ENCODE results near the gene FBN2.

FBN2 gene

DNA sequence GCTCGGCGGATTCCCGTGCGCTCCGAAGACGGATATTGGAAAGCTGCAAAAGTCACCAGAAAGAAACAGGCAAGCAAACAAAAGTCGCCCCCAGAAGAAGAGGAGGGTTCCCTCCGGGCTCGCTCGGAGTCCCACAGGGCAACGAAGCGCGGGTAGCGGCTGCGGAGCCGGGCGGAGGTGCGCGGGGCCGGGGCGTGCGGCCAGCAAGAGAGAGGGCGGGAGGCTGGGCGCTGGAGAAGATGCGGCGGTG, at the start of gene FBN2:
Gene FBN2 (minus strand): TSS at position 246 of the 250 bp plus-strand sequence. CDS start 642 bp downstream, outside the sequence.
- DNase-seq: no peak

DNA sequence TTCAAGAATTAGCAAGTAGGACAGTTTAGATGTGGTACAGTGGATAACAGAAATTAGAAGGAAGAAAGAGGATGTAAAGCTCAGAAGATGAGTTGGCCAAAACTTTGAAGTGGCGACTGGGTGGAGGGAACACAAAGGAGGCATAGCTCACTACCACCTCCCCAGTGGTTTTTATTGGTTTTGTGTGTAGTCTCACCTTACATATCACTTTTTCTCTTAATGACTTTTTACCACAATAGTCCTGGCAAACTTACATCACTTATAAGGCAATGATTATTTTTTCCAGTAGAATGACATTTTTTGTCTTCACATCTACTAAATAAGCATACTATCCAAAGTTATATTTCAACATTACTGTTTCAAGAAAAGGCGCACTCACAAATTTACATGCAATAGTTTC, 49.2 kb upstream of the FBN2 start:
- DNase-seq: no peak

DNA sequence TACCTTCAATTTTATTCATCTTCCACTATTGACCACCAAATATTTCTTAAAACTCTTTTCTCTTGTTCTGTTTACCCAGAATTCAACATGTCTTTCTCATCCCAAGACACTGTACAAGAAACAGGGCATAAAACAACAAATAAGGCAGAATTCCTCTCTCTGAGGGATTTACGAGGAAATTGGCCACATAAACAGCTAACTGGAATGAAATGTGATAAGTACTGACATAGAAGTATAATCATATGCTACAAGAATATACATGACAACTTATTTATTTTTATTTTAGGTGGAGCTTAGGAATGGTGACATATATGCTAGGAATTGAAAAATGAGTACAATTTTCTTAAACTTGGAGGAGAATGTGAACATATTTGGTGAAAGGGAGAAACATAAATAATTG, 48.8 kb upstream of the FBN2 start:
- no peak for DNase-seq

DNA sequence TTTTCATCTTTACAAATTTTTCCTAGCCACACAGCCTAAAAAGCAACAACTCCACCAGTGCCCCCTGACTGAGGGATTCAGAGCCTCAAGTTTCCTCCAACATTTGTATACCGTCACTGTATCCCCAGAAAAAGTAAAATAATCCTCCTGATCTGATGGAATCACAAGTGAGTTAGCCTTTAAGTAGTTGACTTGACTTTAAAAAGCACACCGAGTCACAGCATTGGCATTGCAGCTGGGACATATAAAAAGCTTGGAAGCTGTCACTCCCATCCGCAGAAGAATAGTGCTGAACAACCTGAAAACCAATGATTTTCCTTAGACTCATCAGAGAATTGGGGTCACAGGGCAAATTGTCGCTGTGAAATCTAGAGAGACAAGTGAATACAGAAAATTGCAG, 41.6 kb upstream of the FBN2 start:
- no peak for DNase-seq

DNA sequence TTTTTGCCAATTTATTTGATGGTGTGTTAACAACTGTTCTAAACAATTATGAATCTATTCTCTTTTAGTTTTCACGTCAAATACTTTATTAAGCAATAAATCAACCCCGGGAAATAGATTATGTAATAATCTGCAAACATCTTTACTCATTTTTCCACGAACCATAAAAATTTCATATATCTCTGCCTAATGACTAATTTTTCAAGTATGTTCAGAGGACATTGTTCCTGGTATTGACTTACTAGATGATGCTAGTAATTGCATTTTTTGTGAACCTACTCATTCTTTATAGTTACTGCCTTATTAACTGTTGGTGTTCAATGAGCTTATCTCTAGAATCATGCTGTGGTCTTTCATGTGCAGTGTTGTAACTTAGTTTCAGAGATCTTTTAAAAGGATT, 41.0 kb upstream of the FBN2 start:
- DNase-seq: no peak

DNA sequence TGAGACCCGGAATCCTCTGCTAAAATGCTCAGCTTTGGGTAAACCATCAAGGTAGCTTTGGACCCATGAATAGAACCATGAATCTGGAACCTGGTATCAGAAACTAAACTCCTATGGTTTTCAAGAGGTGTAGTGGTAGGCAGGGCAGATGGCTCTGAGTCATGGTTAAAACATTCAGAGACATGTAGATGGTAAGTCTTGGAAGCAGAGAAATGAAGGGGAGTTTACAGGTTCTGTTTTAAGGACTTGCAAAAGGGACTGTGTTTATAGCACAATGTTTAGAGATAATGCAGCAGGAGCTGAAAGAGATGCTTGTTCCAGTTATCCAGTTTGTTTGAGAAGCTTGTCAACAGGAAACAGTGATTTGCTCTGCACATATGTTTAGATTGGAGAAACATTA, 36.0 kb upstream of the FBN2 start:
- DNase-seq: no peak

DNA sequence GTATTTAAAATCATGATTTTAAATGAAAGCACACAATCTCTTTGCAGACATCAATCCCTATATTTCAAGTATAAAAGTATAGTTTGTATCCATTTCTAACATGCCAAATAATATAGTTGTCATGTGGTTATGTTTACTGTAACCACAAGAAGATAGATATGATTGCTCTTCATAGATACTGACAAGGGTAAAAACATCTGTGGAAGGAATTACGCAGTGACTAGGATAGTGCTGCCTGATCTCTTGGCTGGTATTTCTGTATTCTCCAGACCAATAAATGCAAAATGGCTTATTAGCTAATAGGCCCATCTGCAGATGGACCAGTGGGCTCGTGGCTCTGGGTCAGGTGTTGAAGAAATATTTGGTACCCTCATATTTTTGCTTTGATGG, 34.9 kb upstream of the FBN2 start:
- DNase-seq: no peak

DNA sequence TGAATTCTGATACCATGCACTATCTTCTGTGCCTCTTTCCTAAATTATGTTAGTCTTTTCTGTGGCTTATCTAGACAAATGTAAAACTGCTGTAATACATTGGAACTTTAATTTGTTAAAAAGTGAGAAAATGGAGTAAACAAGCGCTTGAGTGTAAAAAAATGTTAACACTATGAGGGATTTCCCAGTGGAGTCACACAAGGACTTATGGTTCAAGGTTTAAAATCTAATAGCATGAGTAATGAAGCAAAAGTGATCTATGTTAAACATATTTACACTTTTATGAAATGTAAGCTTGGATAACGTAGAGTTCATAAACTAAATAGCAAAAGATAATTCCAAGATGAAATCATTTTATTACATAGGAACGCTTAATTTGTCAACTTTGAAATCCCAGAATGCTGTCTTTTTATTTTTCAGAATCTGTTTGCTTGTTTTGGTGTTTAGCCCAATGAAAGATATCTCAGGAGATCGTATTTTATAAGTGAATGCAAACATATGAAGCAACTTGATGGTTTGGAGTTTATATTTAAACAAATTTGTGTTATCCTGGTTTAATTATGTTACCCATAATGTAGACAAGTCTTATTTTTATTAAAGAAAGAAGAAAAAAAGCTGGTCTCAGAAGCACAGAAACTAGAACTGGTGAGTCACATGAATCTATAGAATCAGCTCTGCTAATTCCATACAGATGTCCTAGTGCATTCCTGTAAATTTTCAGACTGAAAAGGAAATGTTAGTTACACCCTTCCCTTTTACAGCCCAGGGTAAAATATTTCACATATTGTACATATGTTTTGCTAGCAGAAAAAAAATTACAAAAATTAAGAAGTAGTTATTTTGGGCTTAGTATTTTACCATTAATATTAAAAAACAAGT, 34.2 kb upstream of the FBN2 start:
- DNase-seq: no peak

DNA sequence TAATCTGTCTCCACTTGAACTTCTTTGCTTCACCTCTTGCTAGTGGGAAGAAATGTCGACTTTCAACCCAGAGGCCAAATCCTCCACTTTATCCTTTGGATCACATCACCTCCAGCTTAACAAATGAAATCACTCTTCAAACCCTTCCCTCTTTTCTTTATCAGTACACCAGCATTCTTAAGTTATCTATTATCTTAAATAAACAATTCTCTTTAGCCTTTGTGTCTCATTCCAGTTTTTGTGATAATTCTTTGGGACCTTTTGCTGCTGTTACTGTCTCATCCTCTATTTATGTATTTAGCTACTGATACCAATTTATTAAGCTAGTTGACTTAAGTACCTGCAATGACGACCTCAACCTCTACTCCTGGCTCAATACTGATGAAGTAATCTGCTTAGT, 28.1 kb upstream of the FBN2 start:
- DNase-seq: no peak

DNA sequence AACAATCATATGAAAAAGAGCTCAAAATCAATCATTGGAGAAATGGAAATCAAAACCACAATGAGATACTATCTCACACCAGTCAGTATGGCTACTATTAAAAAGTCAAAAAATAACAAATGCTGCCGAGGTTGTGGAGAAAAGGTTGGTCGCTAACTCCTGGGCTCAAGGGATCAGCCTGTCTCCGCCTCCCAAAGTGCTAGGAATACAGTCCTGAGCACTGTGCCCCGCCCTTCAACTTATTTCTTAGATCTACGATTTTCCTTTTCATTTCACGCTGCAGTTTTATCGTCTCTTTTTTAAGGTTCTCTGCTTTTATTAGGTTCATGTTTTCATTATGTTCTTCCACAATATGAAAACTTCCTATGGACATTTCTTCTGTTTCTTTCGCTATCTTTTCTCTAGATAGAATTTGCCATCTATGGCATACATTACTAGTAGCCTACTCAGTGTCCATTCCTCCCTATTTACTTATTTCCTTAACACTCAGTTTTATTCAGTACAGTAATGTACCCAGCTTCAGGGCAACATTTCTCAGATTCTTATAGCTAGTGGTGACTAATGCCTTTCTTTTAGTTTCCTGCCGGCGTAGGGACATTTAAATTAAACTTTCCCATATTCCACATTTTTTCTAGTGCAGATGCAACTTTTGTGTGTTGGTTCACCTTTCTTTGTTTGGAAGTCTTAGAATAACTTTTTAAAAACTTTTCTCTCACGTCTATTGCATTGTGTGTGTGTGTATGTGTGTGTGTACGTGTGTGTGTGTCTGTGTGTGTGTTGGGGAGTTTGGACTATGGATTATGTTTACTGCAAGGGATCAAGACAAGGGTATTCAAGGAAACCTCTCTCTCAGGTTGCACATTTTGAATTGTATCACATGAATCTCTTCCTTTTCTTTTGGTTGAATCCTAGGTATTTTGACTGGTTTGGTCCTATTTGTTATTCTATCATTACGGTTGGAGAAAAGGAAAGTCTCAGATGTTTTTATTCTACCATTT, 21.6 kb upstream of the FBN2 start:
- DNase-seq: no peak

DNA sequence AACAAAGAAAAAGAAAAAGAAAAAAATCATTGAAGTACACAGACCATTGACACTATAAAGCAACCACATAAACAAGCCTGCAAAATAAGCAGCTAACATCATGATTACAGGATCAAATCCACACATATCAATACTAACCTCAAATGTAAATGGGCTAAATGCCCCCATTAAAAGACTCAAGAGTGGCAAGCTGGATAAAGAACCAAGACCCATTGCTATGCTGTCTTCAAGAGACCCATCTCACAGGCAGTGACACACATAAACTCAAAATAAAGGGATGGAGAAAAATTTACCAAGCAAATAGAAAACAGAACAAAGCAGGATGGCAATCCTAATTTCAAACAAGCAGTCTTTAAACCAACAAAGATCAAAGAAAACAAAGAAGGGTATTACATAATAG, 15.7 kb upstream of the FBN2 start:
- DNase-seq: no peak

DNA sequence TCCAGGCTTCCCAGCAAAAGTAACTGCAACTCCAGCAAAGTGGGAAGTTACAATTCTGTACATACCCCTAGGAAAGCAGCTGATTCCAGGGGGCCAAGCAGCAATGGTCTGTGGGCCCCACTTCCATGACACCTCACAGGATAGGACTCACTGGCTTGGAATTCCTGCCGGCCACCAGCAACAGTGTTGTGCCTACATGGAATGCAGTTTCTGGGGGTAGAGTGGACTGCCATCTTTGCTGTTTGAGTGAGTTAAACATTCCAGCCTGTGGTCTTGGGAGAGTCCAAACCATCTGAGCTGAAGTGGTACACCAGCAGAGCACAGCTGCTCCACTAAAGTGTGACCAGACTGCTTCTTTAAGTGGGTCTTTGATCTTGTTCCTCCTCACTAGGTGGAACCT, 13.4 kb upstream of the FBN2 start:
- no peak for DNase-seq

DNA sequence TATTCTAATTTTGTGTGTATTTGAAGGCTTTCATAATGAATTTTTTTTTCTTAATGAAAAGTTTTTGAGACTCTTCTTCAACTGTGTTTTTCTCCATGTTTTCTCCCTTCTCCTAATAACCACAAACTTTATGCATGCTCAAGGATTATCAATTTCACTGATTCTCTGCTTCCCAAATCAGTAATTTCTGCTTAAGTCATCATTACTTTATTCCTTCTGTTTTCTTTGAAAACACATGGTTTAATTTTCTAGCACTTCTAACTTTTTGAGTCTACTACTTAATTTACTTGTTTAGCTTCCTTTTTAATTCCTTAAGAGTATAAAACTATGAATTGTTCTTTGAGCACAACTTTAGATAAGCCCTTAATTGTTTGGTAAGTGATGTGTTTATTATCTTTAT, 11.5 kb upstream of the FBN2 start:
- no peak for DNase-seq

DNA sequence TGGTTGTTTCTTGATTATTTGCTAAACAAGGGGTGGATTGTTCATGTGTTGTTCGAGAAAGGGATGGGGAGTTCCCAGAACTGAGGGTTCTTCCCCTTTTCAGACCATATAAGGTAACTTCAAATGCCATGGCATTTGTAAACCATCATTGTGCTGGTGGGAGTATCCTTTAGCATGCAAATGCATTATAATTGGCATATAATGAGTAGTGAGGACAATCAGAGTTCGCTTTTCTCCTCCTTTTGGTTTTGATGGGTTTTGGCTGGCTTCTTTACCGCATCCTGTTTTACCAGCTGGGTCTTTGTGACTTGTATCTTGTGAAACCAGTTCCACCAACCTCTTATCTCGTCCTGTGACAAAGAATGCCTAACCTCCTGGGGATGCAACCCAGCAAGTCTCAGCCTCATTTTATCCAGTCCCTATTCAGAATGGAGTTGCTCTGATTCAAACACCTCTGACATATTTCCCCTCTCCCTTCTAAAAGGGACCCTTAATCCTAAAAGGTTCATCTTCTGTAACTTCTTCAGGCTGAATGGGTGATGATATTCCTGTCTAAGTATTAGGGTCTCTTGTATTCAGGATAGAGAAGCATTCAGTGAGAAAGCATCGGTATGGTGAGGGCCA, 8.7 kb upstream of the FBN2 start:
- no peak for DNase-seq

DNA sequence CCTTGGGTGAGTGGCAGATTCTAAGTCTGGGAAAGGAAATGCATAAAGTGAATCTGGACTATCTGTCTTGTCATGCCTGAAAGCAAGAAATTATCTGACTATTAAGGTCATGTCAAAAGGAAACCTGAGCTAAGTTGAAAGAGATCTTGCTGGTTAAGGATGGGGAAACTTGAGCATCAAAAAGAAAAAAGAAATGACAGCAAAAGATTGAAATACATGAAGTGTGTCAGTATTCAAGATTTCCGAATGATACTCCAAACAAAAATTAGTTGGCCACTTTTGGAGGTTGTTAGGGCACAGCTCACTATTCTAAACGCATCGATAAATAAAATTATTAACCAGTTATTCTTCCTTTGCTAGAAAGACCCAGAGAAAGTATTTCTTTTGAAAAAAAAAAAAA, 3.3 kb upstream of the FBN2 start:
- no peak for DNase-seq

DNA sequence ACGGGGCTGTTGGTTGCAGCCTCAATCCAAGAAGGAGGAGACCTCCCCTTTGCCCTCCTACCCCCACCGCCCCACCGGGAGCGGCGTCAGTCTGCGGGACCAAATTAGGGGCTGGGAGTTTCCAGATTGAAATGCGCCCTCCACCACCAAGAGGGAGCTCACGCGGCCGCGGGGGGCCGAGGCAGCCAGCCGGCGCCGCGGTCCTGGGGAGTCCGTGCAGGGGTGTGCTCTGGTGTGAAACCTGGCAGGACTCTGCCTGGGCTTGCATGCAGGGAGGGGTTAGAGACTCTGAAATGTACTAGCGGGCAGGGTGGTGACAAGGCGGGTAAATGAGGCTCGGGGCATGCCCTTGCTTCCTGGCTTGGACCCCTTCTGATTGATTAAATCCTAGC, 989 bp upstream of the FBN2 start:
- peak in 1 of 2 experiments; percentile 58 for DNase-seq

DNA sequence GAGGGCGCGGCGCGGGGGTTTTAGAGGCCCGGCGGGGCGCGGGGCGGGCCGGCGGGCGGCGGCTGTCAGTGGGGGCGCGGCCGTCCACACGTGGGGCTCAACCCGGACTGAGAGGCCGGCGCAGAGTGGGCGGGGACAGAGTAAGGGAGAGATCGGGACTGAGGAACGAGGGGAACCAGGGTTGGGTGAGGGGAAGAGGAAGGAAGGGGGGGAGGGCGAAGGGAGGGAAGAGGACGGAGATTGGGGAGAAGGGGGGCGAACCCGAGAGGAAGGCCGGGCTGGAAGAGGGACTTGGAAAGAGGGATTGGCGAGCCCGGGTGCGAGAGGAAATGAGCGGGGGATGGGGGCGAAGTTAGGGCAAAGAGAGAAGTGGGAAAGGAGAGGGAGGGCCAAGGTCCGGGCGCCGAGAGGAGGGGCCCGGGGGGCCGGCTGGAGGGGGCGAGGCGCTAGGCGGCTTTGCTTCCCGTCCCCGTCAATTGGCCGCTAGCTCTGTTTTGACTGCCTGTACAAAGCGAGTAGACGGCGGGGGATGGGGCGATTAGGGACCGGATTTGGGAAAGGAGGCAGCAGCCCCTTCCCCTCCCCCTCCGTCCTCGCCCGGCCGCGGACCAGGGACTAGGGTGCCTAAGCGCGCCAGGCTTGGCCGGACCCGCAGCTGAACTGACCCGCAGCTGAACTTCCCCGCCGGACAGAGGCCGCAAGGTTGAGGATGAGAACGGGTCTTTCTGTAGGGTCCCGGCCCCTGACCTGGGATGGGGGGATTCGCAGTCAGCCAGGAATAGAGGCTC, 399 bp upstream of the FBN2 start:
- DNase-seq: peak; percentile 68 to 69

DNA sequence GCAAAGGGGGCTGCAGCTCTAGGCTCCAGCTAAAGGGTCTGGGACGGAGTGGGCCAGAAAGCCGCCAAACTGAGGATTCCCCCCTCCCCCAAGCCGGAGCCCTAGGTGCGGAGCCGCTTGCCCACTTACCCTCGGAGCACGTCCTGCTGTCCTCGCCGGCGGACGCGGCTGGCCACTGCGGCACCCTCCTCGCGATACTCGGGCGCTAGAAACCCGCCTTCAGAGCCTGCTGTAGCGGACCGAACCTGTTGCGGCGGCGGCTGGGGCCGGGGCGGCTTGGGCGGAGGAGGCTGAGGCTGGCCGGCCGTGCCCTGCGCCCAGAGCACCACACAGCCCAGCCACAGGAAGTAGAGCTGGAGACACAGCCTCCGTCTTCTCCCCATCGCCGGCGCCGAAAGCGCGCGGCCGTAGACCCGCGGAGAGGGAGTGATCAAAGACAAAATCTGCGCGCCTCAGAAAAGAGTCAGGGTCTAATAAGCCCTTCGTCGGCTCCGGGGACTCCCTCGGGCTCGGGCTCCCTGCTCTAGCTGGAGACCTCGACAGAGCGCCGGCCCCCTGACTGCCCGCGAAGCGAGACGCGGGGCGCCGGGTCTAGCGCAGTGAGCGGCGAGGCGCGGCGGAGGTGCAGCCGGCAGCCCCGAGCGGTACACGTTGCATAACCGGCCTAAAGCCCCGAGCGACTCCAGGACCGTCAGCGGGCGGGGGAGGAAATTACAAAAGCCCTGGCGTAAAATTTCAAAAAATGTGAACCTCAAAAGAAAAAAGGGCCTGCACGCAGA, 635 bp downstream of the FBN2 start:
- peak; percentile 17 to 47 for DNase-seq

DNA sequence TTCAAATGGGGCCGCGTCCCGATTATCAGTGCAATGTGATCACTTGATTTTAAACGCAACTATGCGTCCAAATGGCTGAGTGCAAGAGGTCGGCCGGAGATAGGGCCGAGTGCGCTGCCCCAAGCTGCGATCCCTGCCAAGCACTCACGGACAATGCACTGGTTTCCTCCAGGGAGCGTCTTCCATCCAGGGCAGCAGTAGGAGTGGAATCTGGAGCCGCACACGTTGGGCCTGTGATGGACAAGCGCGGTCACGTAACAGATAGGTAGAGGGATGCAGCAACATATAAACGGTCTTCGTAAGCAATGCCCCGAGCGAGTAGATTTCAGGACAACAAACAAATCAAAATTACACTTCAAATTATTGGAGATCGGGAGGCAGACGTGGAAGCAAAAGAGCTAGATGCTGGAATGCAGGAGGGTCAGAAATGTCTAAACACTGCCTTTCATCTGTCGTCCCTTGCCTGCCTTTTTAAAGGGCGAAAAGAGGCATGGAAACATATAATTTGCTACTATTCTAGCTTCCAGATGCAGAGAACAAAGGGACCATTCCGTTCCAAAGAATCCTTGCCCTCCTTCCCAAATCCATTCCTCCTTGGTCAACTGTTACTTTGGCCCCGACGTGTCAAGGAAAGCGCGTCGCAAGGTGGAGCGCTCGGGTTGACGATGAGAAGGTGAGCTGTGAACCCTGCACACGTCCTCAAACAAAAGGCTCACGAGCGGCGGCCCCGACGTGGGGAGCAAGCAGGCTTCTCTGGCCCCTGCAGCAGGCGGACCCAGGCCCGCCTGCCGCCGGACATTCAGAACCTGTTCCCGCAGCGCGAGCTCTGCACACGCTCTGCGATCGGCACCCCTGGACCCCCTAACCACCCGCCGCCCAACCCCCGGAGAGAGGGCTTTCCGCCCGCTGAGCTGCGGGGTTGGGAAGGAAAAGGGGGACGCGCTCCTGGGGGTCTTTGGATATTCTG, 1.5 kb downstream of the FBN2 start:
- no peak for DNase-seq

DNA sequence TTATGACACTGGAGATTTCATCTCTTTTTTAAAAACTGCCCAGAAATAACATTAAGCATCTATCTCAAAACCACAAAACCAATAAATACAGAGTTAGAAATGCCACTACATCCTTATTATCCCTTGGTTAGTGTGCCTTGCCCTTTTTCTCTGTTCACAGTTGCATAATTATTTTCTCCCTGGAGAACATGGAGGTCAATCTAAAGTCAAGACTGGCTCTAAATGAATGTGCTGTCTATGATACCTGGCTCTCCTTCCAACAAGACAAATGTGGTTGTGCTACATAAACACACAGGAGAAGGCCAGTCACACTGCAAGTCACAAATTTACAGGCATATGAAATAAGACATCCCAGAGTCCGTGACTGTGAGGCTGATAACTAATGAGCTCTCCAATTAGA, 2.8 kb downstream of the FBN2 start:
- DNase-seq: no peak

DNA sequence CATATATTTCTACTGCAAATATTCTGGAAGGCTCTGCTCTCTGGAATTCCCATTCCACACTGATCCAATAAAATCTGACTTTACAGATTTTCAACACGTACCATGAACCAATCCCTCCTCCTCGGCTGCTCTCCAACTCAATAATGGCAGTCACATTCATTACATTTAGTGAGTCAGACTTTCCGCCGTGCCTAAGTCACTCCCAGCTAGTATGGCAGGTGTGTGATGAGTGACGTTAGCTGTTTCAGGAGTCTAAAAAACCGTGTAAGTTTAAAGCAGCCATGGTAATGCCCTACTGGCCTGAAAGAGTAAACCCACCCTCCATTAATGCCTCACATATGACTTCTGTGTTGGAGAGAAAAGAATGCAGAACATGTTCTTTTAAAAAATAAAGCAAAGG, 3.3 kb downstream of the FBN2 start:
- no peak for DNase-seq

All from NCI-H524 (cell line).